HG02885 (cell line): ENCODE data around the gene WDFY4.

ENCODE experiments used
- ATAC-seq: cut with Tn5 transposase; IDR thresholded peaks from one replicate; pipeline ENCODE4 v1.9.1; 2021; ENCODE audit warnings: mild to moderate bottlenecking; ENCODE audit not compliant: unreplicated experiment, poor library complexity

Gene WDFY4

GRCh38 chr10:49000437-49001398, 316.0 kb downstream of the WDFY4 start:
- ATAC-seq, result no peak

GRCh38 chr10:49001402-49001801, 316.7 kb downstream of the WDFY4 start:
- ATAC-seq, result no peak

GRCh38 chr10:49001870-49002672, 317.4 kb downstream of the WDFY4 start:
- ATAC-seq, result no peak

- no peak for ATAC-seq
Measured at GRCh38 chr10:49005270-49005669, 320.6 kb downstream of the WDFY4 start.

- no peak for ATAC-seq
Measured at GRCh38 chr10:49007129-49007528, 322.5 kb downstream of the WDFY4 start.

GRCh38 chr10:49008091-49008490, 323.4 kb downstream of the WDFY4 start:
- ATAC-seq, result no peak

GRCh38 chr10:49008505-49009198, 324.0 kb downstream of the WDFY4 start:
- no peak for ATAC-seq

GRCh38 chr10:49009199-49009979, 324.7 kb downstream of the WDFY4 start:
- ATAC-seq, result no peak

- no peak for ATAC-seq
Measured at GRCh38 chr10:49010295-49010694, 325.6 kb downstream of the WDFY4 start.

GRCh38 chr10:49010865-49011264, 326.2 kb downstream of the WDFY4 start:
- no peak for ATAC-seq

- ATAC-seq, result no peak
Measured at GRCh38 chr10:49011756-49012155, 327.1 kb downstream of the WDFY4 start.

- ATAC-seq, result no peak
Measured at GRCh38 chr10:49012603-49013002, 327.9 kb downstream of the WDFY4 start.

GRCh38 chr10:49015700-49016099, 331.0 kb downstream of the WDFY4 start:
- no peak for ATAC-seq

- no peak for ATAC-seq
Measured at GRCh38 chr10:49021685-49022084, 337.0 kb downstream of the WDFY4 start.

GRCh38 chr10:49023071-49023470, 338.4 kb downstream of the WDFY4 start:
- no peak for ATAC-seq

- no peak for ATAC-seq
Measured at GRCh38 chr10:49023752-49024151, 339.1 kb downstream of the WDFY4 start.

GRCh38 chr10:49024484-49024883, 339.8 kb downstream of the WDFY4 start:
- ATAC-seq, result no peak

- ATAC-seq, result no peak
Measured at GRCh38 chr10:49025347-49025983, 340.8 kb downstream of the WDFY4 start.

GRCh38 chr10:49028639-49029038, 344.0 kb downstream of the WDFY4 start:
- no peak for ATAC-seq
